ENCODE measurements around the gene SIGLEC9. TPM values are rescaled to one million over a fixed set of nuclear protein-coding genes. Genes with fewer than 3 reads are reported as not detected.

Gene SIGLEC9
- total RNA-seq, 1 donor from 2014 or later, result 0.78 TPM

Other genes starting within 250 kb of the SIGLEC9 start
- not detected for gene KLK4, start 213.5 kb upstream of the SIGLEC9 start, total RNA-seq
- gene KLK5, start 171.9 kb upstream of the SIGLEC9 start, total RNA-seq, result not detected
- gene KLK6, start 155.3 kb upstream of the SIGLEC9 start, total RNA-seq, result not detected
- gene KLK7, start 141.0 kb upstream of the SIGLEC9 start, total RNA-seq, result not detected
- not detected for gene KLK8, start 123.3 kb upstream of the SIGLEC9 start, total RNA-seq
- gene KLK10, start 105.2 kb upstream of the SIGLEC9 start, total RNA-seq, result not detected
- gene KLK11, start 98.3 kb upstream of the SIGLEC9 start, total RNA-seq, result not detected
- gene KLK12, start 89.9 kb upstream of the SIGLEC9 start, total RNA-seq, result not detected
- not detected for gene KLK13, start 59.8 kb upstream of the SIGLEC9 start, total RNA-seq
- not detected for gene KLK14, start 42.0 kb upstream of the SIGLEC9 start, total RNA-seq
- 4.5 TPM for gene CTU1, start 16.5 kb upstream of the SIGLEC9 start, total RNA-seq
- 0.16 TPM for gene SIGLEC7, start 17.4 kb downstream of the SIGLEC9 start, total RNA-seq
- gene CD33, start 100.2 kb downstream of the SIGLEC9 start, total RNA-seq, result 0.16 TPM
- gene SIGLECL1, start 126.2 kb downstream of the SIGLEC9 start, total RNA-seq, result not detected
- 3.0 TPM for gene IGLON5, start 186.7 kb downstream of the SIGLEC9 start, total RNA-seq
- gene VSIG10L, start 217.2 kb downstream of the SIGLEC9 start, total RNA-seq, result 0.62 TPM
- gene ETFB, start 241.5 kb downstream of the SIGLEC9 start, total RNA-seq, result 49.8 TPM
- not detected for gene CLDND2, start 244.1 kb downstream of the SIGLEC9 start, total RNA-seq
- gene NKG7, start 247.7 kb downstream of the SIGLEC9 start, total RNA-seq, result not detected

Measured in occipital lobe (tissue), 1 donor.